HG03565 (cell line): ENCODE data around the gene CATSPERD.

ENCODE experiments used
- ATAC-seq: cut with Tn5 transposase; IDR thresholded peaks from one replicate; pipeline ENCODE4 v1.9.1; 2021; ENCODE audit warnings: mild to moderate bottlenecking, moderate library complexity; ENCODE audit not compliant: unreplicated experiment

The CATSPERD gene

GRCh38 chr19:5825178-5825577 lies 104.7 kb downstream of the CATSPERD start:
- no peak for ATAC-seq

- ATAC-seq, result no peak
Observed at GRCh38 chr19:5826531-5827341, 106.3 kb downstream of the CATSPERD start.

- no peak for ATAC-seq
Observed at GRCh38 chr19:5827342-5827890, 107.0 kb downstream of the CATSPERD start.

- ATAC-seq, result peak; percentile 68
Observed at GRCh38 chr19:5827891-5828660, 107.6 kb downstream of the CATSPERD start.
